Measurements from ENCODE around the gene FAM228A.
"Not testable (repeated sequence)": the region's sequence is repeated elsewhere in the genome, so short reads cannot be mapped to it uniquely, and the experiment has no call there.

Gene FAM228A

GRCh38 chr2:24174851-24175277 lies at the start of gene FAM228A:
Gene FAM228A (plus strand): TSS chr2:24175053. CDS start chr2:24175481, 428 bp downstream.
- no peak for DNase-seq

- DNase-seq = no peak
Observed at GRCh38 chr2:24125956-24126355, 48.9 kb upstream of the FAM228A start.

- no peak for DNase-seq
Observed at GRCh38 chr2:24132543-24132942, 42.3 kb upstream of the FAM228A start.

- not testable (repeated sequence) for DNase-seq
Observed at GRCh38 chr2:24140305-24140704, 34.5 kb upstream of the FAM228A start.

GRCh38 chr2:24147364-24147763 lies 27.5 kb upstream of the FAM228A start:
- DNase-seq = no peak

GRCh38 chr2:24152413-24153197 lies 22.2 kb upstream of the FAM228A start:
- no peak for DNase-seq

- no peak for DNase-seq
Observed at GRCh38 chr2:24153478-24153877, 21.4 kb upstream of the FAM228A start.

GRCh38 chr2:24158131-24158530 lies 16.7 kb upstream of the FAM228A start:
- no peak for DNase-seq

- DNase-seq = no peak
Observed at GRCh38 chr2:24159708-24160107, 15.1 kb upstream of the FAM228A start.

- no peak for DNase-seq
Observed at GRCh38 chr2:24160761-24161160, 14.1 kb upstream of the FAM228A start.

- DNase-seq = no peak
Observed at GRCh38 chr2:24162494-24162893, 12.4 kb upstream of the FAM228A start.

- DNase-seq = no peak
Observed at GRCh38 chr2:24163186-24163585, 11.7 kb upstream of the FAM228A start.

GRCh38 chr2:24163601-24164000 lies 11.3 kb upstream of the FAM228A start:
- DNase-seq = no peak

GRCh38 chr2:24164416-24164973 lies 10.4 kb upstream of the FAM228A start:
- DNase-seq = peak; percentile 28

GRCh38 chr2:24169023-24169422 lies 5.8 kb upstream of the FAM228A start:
- no peak for DNase-seq

GRCh38 chr2:24175631-24176187 lies 856 bp downstream of the FAM228A start:
- no peak for DNase-seq

- no peak for DNase-seq
Observed at GRCh38 chr2:24176326-24176725, 1.5 kb downstream of the FAM228A start.

GRCh38 chr2:24179683-24180082 lies 4.8 kb downstream of the FAM228A start:
- no peak for DNase-seq

GRCh38 chr2:24181849-24182248 lies 7.0 kb downstream of the FAM228A start:
- no peak for DNase-seq

- no peak for DNase-seq
Observed at GRCh38 chr2:24182507-24182906, 7.7 kb downstream of the FAM228A start.

- no peak for DNase-seq
Observed at GRCh38 chr2:24183366-24184069, 8.7 kb downstream of the FAM228A start.

GRCh38 chr2:24189551-24189950 lies 14.7 kb downstream of the FAM228A start:
- no peak for DNase-seq

GRCh38 chr2:24190503-24190902 lies 15.7 kb downstream of the FAM228A start:
- no peak for DNase-seq

GRCh38 chr2:24191156-24191555 lies 16.3 kb downstream of the FAM228A start:
- no peak for DNase-seq

Data from CD4-positive, alpha-beta T cell treated with Interleukin-10 for 1 hour (primary cell).